GM18519 (cell line): ENCODE results near the gene SMIM35.
"Not testable (repeated sequence)": the region's sequence is repeated elsewhere in the genome, so short reads cannot be mapped to it uniquely, and the experiment has no call there.

Source experiments
- ATAC-seq: cut with Tn5 transposase; IDR thresholded peaks from one replicate; pipeline ENCODE4 v1.9.1; 2021; ENCODE audit warnings: mild to moderate bottlenecking, moderate library complexity; ENCODE audit not compliant: unreplicated experiment, low FRiP score

SMIM35 gene

GRCh38 chr11:118082880-118083552 is 3.7 kb downstream of the SMIM35 start:
- no peak for ATAC-seq

- ATAC-seq, result no peak
Observed at GRCh38 chr11:118081241-118081958, 5.4 kb downstream of the SMIM35 start.

- ATAC-seq, result no peak
Observed at GRCh38 chr11:118080296-118080695, 6.5 kb downstream of the SMIM35 start.

- no peak for ATAC-seq
Observed at GRCh38 chr11:118079491-118079890, 7.3 kb downstream of the SMIM35 start.

GRCh38 chr11:118078911-118079411 is 7.8 kb downstream of the SMIM35 start:
- no peak for ATAC-seq

- ATAC-seq, result no peak
Observed at GRCh38 chr11:118076754-118077281, 9.9 kb downstream of the SMIM35 start, which contains the start of gene TMPRSS4. TMPRSS4 (plus strand) TSS chr11:118077078; CDS start chr11:118077303, 225 bp downstream.

- no peak for ATAC-seq
Observed at GRCh38 chr11:118074785-118075184, 12.0 kb downstream of the SMIM35 start.

GRCh38 chr11:118074091-118074685 is 12.6 kb downstream of the SMIM35 start:
- no peak for ATAC-seq

GRCh38 chr11:118073554-118073953 is 13.2 kb downstream of the SMIM35 start:
- ATAC-seq, result no peak

GRCh38 chr11:118071416-118072030 is 15.2 kb downstream of the SMIM35 start:
- ATAC-seq, result no peak

GRCh38 chr11:118068945-118069612 is 17.7 kb downstream of the SMIM35 start:
- no peak for ATAC-seq

GRCh38 chr11:118068206-118068944 is 18.4 kb downstream of the SMIM35 start:
- no peak for ATAC-seq

- ATAC-seq, result no peak
Observed at GRCh38 chr11:118067006-118067405, 19.8 kb downstream of the SMIM35 start.

GRCh38 chr11:118065384-118065783 is 21.4 kb downstream of the SMIM35 start:
- no peak for ATAC-seq

- ATAC-seq, result no peak
Observed at GRCh38 chr11:118064956-118065355, 21.8 kb downstream of the SMIM35 start.

GRCh38 chr11:118062631-118063030 is 24.1 kb downstream of the SMIM35 start:
- ATAC-seq, result not testable (repeated sequence)

GRCh38 chr11:118062181-118062580 is 24.6 kb downstream of the SMIM35 start:
- ATAC-seq, result not testable (repeated sequence)

- ATAC-seq, result no peak
Observed at GRCh38 chr11:118061586-118062125, 25.1 kb downstream of the SMIM35 start.

- no peak for ATAC-seq
Observed at GRCh38 chr11:118060869-118061268, 25.9 kb downstream of the SMIM35 start.
